NCI-H69 (cell line): ENCODE measurements around the gene EPHA8.
A peak's percentile ranks its signal among the peaks of the same experiment; 100 is the strongest.

Source experiments
- DNase-seq: peaks from one replicate; lab custom pipeline; 2025; lab: John Stamatoyannopoulos, UW

EPHA8 gene

DNA sequence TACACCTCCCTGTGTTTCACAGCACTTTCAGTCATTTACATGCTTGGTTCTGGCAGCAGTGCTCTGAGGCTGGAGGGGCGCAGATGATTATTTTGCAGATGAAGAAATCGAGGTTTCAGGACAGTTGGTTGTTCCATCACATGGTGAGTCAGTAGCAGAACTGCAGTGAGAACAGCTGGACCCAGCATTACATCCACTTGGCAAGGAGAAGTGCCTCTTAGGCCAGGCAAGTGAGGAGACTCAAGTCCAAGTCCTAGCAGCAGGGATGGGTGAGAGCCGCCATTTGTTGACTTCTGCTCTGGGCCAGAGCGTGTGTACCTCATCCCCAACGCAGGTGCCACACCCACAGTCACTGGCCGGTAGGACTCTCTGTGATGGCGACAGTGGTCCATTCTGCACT is 26.8 kb upstream of the EPHA8 start:
- DNase-seq = no peak

DNA sequence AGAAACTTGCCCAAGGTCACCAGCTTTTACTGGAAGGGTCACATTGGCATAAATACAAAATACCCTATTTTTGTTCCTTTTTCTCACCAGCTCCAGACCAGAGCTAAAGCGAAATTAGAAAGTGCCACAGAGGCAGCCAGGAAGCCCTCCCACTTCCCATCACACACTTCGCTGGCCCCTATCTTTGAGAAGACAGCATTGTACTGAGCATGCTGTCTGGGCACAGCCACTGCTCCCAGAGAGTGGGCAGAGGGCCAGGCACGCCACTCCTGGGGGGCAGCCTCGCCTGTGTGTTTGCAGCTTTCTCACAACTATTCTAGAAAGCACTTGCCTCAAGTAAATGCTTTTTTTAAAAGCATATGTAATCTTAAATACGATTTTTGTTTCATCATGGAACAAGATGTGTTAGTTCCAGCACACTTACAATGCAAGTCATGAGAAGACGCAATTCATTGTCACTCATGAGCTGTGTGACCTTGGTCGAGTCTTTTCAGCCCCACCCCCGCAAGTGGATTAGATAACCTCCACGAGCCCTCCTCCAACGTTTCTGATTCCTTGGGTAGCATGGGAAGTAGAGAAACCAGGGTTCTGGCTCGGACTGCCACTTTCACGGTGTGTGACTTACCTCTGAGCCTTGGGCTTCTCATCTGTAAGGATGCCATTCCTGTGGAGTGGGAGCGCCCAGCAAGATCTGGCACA is 25.7 kb upstream of the EPHA8 start:
- no peak for DNase-seq

DNA sequence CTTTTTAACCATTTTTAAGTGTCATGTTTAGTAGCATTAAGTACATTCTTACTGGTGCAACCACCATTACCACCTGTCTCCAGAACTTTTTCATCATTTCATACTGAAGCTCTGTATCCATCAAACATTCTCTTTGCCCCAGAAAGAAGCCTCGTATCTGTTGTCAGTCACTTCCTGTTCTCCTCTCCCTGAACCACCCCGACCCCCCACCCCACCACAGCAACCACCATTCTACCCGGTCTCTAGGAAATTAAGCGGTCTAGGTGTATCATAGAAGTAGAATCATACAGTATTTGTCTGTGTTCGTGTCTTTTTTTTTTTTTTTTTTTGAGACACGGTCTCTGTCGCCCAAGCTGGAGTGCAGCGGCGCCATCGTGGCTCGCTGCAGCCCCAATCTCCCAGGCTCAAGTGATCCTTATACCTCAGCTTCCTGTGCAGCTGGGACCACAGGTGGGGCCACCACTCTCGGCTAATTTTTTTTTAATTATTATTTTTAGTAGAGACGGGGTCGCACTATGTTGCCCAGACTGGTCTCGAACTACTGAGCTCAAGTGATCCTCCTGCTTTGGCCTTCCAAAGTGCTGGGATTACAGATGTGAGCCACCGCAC is 23.7 kb upstream of the EPHA8 start:
- DNase-seq = no peak

DNA sequence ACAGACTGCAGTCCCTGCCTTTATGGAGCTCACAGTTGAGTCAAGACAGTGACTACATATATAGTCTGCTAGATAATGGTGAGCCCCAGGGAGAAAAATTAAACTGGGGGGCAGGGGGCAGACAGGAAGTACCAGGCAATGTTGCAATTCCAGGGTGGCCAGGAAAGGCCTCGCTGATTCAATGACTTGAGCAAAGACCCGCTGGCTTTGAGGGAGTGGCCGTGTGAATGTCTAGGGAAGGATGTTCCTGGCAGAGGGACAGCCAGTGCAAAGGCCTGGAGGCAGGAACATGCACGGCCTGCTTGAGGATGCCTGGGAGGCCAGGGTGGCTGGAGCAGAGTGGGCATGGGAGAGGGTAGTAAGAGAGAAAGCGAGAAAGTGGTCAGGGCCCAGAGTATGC is 23.0 kb upstream of the EPHA8 start:
- DNase-seq = peak; percentile 24

DNA sequence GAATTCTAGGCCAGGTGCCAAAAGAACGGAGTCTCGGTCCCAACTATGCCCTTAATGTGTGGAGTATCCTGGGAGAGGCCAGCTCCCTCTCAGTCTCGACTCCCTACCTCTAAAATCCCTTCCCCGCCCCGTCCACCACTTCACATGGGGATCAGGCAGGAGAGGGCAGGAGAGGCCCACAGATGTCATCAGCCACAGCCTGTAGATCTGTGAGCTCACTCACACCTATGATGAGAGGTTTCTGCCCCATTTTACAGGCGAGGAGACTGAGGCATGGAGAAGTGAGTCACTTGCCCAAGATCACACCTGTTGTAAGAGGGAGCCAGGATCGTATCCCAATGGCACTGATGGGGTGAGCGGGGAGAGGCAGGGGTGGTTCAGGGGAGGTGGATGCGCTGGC is 20.4 kb upstream of the EPHA8 start:
- no peak for DNase-seq

DNA sequence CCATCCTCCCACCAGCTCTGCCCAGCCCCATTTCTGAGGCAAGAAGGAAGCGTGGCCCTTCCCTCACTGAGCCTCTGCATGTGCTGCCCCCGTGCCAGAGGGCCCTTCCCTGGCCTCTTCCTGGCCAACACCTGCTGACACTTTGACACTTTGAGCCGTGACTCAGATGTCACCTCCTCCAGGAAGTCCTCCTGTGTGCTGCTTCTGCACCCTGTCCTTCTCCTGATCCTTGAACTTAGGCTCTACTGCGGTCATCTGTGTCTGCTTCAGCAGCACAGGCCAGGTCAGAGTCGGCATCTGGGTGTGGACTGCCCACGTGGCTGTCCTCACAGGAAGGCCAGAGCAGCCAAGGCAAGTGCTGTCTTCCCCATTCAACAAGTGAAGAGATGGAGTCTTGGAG is 19.6 kb upstream of the EPHA8 start:
- no peak for DNase-seq

DNA sequence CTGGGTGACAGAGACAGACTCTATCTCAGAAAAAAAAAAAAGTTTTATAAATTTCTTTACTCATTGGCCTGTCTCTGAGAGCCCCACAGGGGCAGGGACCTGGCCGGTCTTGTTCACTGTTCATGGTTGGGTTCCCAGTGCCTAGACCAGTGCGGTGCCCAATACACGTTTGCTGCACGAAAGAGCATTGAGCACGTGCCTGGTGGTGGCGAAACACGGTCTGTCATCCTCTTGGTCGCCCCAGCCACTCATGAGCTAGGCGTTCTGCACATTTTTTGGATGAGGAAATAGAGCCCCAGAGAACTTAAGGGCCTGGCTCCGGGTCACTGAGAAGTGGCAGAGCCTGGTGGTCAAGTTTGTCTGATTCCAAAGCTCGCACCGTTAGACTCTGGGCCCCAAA is 18.7 kb upstream of the EPHA8 start:
- no peak for DNase-seq

DNA sequence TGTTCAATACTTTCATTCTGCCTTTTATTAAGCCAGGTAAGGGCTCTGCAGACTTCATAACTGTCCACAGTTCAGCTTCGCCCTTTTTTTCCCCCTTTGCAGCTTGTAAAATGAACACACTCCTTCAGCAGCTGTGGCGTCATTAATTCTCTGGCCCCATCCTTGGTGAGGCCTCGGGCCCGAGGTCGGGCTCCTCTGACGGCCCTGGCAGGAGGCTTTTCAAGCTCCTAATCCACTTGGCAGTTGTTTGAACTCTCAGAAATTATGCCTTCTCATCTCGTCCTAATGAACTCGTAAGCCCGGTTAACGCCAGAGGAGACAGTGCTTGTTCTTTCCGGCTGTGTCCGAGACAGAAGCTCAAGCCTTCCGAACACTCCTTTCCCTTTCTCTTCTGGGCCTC is 18.1 kb upstream of the EPHA8 start:
- no peak for DNase-seq

DNA sequence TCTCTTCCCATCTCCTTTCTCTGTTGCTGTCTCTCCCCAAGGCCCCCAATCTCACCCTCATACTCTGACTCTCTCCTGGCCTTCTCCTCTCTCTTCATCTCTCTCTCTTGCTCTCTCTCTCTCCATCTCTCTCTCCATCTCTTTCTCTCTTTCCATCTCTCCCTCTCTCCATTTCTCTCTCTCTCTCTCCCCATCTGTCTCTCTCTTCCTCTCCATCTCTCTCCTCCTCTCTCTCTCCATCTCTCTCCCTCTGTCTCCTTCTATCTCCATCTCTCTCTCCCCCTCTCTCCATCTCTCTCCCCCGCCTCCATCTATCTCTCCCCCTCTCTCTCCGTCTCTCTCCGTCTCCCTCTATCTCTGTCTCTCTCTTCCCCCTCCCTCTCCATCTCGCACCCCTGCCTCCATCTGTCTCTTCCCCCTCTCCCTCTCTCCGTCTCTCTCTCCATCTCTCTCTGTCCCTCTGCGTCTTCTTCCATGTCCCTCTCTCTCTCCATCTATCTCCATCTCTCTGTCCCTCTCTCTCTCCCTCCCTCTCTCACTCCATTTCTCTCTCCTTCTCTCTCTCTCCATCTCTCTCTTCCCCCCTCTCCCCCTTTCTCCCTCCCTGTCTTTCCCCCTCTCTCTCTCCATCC is 16.0 kb upstream of the EPHA8 start:
- DNase-seq = no peak

DNA sequence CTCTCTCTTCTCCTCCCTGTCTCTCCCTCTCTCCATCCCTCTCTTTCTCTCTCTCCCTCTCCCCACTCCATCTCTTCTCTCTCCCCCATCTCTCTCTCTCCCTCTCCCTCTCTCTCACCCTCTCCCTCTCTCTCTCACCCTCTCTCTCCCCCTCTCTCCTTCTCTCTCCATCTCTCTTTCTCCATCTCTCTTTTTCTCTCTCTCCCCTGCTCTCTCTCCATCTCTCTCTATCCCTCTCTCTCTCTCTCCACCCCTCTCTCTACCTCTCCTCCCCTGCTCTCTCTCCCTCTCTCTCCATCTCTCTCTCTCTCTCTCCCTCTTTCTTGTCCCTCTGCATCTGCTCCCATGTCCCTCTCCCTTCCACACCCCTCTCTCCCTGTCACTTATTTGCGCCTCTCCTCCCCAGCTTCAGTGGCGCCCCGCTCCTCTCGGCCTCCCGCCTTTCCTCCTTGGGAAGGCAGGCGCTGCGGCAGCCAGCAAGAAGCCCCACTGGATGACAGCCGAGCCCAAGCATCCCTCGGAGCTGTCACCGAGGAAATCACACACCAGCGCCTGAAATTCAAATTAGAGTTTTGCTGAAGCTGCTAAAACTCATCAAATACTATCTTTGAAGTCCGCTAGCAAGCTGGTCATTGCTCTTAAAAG is 15.3 kb upstream of the EPHA8 start:
- DNase-seq = no peak

DNA sequence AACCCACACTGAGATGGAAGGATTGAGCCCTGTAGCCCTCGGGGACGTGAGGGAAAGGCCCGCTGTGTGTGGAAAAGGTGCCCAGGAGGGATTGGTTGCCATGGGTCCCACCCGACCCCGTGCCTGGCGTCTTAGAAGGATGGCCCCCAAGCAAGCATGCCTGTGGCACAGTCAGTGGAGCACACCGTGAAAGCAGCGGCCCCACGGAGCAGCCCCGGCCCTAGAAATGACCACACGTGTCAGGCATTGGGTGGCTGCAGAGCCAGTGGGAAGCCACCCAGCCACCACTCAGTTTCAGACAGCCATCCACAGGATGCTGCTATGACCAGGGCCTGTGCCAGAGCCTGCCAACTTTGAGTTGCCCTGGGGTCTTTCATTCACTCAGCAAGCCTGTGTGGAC is 13.3 kb upstream of the EPHA8 start:
- no peak for DNase-seq

DNA sequence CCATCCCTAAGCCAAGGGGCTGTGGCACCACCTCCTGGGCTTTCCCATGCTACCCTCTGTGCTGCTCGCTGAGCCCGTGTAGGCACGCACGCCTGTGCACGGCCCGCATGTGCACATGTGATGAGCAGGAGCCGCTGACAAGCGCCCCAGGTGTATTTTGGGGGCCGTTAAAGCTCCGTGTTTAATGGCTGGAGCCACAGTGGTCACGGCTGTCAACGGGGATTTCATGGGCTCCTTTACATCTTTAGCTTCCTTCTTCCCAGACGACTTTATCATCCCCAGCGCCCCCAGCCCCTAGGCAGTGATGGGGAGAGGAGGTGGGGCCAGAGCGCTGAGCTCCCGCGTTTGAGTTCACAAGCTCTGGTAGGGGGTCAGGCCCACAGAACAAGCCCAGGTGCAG is 11.7 kb upstream of the EPHA8 start:
- DNase-seq = no peak

DNA sequence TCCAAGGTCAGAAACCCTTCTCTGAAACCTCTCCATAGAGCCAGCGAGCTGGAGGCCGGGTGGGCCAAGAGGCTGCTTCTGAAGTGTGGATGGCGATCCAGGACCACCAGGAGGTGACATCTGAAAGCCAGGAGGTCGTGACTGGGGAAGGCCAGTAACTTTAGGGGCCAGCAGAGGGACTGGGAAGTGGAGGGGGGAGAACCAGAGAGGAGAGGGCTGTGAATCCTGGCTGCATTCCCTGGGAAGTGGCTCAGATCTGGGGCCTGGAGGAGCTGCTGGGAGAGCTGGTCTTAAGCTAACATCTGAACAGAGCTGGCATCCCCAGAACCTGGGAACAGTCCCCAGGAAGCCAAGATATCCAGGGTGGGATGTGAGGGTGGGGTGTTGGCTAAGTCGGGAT is 11.3 kb upstream of the EPHA8 start:
- DNase-seq = no peak

DNA sequence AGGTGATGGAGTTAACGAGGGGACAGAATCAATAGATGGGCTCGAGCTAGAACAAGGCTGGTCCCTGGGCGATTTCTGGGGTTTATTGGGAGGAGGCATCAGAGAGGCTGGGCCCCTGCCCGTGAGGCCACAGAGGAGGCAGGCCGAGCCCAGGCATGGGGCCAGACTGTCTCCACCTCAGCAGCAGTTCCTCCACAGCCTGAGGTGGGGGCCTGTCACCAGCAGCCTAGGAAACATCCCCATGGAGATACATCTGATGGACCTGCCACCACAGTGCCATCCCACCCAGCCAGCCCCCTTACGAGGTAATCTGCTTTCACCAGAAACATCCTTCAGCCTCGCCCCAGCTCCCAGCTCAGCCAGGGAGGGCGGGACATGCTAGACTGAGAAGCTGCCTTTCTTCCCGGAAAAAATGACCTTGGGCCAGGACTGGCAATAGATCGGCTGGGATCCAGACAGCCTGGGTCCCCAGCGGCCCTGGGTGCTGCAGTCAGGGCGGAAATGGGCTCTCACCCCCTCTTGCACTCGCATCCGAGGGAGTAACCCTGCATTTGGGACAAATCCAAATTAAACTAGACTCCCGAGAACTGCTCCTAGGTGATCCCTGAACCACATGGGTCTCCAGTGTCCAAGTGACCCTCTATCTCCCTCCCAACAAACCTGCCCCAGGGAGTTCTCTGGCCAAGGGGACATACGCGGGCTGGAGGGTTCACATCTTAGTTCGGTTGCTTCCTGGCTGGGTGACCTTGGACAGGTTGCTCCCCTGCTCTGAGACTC is 10.0 kb upstream of the EPHA8 start:
- no peak for DNase-seq

DNA sequence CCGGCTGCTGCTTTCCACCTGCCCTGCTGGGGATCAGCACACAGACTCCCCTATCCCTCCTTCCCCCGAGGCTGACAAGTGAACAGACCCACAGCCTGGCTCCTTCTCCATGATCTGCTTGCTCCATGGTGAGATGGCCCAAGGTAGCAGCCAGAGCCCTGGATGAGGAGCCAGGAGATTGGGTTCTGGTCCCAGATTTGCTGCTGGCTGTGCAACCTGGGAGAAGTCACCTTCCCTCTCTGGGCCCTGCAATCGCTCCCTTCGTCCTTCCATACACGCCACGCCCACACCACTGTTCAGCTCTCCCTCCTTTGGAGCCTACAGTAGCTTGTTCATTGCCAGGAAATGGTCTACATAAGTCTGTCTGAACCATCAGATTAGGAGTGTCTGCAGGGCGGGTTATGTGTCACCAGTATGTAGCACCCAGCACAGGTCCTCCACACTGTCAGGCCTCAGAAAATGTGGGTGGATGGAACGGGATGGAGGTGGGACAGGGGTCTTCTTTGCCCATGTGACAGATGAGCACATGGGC is 9.2 kb upstream of the EPHA8 start:
- DNase-seq = peak; percentile 4

DNA sequence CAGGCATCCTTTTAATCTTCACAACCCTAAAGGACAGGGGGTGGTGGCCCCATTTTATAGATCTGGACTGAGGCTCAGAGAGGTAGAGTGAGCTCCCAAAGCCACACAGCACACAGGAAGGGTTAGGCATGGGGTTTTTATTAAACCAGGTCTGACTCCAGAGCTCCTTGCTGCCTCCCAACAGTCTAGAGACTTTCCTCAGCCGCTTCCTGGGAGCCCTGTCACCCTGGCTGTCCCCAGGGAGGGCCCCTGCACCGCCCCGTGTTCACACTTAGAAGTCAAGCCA is 8.0 kb upstream of the EPHA8 start:
- DNase-seq = no peak

DNA sequence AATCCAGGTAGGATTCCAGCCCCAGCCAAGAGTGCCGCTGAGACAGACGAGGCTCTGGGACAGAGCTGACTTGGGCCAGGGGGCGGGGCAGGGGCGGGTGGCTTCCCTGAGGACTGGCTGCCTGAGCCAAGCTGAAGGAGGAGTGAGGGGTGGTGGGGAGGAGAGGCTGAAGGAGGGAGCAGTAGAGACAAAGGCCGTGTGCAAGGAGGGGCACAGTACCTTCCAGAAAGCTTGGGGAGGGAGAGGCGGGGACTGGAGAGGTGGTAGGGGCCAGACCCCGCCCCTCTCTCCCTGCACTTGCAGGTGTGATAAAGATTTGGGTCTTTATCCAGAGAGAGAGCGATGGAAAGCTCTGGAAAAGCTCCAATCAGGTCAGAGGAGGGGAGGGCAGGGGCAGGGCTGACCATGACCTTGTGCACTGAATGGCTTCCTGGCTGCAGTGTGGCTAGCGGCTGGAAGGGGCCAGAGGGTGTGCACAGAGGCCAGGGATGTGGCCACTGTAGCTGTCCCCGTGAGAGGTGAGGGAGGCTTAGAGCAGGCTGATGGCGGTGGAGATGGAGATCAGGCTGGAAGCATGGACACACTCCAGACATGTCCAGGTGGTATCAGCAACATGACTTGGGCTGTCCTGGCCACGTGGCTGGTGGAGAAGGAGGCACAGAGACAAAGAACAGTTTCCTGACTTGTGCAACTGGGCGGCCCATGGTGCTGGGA is 6.7 kb upstream of the EPHA8 start:
- DNase-seq = peak; percentile 36

DNA sequence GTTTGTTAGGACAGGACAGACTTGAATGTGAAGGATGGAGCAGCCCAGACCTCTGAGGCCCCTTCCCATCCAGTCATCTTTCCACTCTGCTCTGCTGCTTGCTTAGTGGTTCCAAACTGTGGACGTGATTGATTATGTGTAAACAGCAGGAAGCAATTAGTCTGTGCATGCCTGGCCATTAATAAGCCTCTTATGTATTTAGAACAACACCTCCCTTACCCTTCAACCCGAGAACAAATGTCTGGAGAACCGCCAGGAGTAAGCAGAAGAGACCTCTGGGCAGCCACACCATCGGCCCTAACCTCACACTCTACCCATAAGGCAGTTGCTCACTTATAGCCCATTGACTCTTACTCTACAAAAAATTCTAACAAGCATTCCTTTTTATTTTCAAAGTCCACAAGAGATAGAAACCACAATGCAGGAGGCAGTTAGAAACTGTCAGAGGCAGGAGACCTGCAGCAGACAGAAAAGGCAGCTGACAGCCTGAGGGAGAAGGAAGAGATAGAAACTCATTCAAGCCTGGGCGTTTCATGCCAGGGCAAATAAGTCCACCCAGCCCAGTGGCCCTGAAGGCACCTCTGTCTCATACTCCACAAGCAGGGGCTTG is 5.8 kb upstream of the EPHA8 start:
- DNase-seq = peak; percentile 95

DNA sequence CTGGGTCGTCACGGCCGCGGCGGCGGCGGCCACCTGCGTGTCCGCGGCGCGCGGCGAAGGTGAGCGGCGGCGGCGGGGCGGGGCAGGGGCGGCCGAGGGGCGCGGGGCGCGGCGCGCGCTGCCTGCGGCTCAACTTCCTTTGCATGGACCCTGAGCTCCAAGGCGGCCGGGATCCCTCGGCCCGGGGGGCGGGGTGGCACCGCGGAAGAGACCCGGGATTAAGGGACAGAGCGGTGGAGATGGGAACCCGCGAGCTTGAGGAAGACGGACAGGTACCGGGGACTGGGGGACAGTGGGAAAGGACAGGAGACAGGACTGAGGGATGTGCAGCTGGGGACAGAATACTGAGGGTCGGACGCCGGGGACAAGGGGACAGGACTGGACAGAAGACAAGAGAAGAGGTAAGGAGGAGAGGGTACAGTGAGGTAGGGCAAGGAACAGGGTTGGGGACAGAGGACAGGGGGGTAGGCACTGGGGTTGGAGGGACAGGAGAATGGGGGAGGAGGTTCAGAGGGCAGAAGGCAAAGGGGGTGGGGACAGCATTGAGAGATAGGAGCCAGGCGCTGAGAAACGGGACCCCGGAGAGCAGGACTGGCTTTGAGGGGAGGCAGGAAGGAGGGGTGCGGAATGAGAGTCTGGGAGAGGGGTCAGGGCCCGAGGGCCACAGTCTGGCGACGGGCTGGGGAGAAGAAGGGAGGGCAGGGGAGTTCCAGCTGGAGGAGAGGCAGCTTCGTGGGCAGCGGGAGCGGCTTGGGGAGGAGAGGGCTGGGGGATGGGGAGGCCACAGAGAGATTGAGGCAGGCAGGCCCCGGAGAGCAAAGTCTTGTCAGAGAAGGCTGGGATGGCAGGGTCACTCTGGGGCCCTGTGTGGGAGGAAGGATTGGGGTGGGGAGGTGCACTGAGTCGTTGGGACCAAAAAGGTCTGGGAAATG is 648 bp downstream of the EPHA8 start:
- DNase-seq = peak; percentile 42

DNA sequence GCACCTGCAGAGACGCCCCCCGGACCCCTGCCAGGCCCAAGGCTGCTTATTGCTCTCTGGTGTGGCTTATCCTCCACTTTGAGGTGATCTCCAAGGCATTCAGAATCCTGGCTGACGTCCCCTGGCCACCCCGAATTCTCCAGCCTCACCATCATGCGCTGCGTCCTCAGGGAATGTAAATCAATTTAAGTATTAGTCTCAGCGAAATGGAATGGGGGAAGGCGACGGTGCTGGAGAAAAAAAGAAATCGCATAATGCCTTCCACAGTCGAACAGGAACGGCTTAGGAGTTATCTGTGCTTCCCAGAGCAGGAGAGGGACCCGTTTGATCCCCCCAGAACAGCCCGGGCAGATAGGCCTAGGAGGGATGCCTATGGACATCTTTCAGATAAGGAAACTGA is 2.9 kb downstream of the EPHA8 start:
- no peak for DNase-seq
